CD4-positive, alpha-beta T cell treated with Interleukin-10 for 1 hour (primary cell): Measurements from ENCODE around the gene GPR62.
"Not testable (repeated sequence)": the region's sequence is repeated elsewhere in the genome, so short reads cannot be mapped to it uniquely, and the experiment has no call there.

Experiments
- DNase-seq: peaks from one replicate; pipeline ENCODE4 v3.0.0-alpha.2; 2020

Gene GPR62

DNA sequence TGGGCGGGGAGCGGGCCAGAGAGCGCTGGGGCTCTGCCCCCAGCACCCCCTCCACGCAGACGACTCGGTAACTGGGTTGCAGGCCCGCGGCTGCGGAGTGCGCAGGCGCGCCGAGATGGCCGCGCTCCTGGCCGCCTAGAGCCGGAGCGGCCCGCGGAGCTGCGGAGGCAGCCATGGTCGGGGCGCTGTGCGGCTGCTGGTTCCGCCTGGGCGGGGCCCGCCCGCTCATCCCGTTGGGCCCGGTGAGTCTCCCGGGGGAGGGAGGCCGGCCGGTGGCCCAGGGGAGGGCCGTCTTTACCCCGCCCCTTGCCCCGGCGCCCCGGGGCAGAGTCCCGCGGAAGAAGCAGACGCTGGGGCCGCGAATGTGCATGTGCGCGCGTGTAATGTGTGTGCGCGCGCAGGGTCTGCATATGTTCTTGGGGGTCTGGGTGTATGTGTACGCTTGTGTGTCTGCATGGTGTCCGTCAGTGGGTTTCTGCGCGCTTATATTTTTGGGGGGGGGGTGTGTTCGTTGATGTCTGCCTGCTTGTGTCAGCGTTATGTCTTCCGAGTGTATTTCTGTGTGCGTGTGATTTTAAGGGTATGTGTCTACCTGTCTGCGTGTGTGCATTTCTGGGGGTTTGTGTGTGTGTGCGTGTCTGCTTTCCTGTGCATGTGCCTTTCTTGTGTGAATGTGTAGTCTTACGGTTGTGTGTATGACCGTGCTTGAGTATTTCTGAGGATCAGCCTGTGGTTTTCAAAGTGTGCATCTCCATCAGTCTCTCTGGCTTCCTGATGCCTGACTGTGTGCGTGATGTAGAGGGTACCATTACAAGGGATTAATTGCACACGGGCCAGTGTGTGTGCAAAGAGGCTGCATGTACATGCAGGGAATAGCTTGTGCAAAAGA lies 20.0 kb downstream of the GPR62 start, which contains the start of gene ABHD14A:
TSS of gene ABHD14A (plus strand) at position 102 of the 889 bp plus-strand sequence. CDS start at position 174, 72 bp downstream.
- DNase-seq: peak; percentile 84

DNA sequence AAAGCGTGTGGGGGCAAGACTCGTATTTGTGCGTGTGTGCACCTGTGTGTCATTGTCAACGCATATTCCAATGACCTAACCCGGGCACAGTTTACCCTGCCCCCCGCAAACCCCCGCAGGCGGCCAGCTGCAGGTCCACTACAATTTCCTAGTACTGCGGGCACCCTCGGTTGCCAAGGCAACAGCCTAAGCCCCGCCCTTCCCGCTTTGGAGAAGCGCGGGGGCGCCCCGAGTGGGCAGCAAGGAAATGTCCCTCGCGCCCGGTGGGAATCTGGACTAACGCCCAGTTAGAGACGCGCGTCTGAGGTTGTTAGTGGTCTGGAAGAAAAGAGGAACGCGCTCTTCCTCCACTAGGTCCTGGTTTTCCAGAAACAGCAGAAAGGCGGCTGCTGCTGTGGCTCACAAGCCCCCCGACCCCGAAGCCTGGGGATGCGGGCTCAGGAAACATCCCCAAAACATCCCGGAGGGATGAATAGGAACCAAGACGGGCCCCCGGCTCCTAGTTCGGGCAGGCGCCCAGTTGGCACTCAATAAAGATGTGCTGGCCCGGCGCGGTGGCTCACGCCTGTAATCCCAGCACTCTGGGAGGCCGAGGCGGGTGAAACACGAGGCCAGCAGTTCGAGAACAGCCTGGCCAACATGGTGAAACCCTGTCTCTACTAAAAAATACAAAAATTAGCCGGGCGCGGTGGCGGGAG lies 20.8 kb downstream of the GPR62 start:
- DNase-seq: peak; percentile 42

DNA sequence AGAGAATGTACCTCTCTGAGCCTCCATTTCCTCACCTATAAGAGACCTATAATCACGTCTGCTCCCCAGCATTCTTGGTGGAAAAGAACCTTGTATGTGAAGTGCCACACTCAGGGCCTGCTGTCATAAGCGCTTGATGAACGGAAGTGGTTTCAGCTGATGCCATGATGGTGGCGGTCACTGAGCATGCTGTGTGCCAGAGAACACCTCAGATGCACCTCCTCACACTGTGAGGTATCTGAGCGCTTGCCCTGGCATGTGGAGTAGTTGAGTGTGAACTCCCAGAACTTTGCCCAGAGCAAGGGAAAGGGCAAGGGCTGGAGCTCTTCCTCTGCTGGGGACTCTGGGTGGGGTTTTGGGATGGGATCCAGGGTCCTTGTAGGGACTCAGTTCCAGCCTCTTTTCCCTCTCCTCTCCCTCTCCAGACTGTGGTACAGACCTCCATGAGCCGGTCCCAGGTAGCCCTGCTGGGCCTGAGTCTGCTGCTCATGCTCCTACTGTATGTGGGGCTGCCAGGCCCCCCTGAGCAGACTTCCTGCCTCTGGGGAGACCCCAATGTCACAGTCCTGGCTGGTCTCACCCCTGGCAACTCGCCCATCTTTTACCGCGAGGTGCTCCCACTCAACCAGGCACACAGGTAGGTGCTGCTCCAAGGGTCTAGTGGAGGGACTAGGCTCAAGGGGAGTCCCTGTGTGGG lies 22.4 kb downstream of the GPR62 start:
- peak; percentile 53 for DNase-seq

DNA sequence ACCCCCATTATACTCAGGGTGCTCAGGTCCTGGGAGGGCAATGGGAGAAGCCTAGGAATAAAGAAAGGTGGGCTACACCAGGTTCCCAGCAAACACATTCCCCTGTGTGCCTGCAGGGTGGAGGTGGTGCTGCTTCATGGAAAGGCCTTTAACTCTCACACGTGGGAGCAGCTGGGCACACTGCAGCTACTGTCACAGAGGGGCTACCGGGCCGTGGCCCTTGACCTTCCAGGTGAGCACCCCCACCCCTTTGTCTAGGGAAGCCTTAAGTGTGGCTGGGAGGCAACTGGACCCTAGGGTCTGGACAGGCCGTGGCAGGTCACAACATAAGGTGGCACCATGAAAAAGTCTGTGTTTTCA lies 22.9 kb downstream of the GPR62 start:
- DNase-seq: no peak

DNA sequence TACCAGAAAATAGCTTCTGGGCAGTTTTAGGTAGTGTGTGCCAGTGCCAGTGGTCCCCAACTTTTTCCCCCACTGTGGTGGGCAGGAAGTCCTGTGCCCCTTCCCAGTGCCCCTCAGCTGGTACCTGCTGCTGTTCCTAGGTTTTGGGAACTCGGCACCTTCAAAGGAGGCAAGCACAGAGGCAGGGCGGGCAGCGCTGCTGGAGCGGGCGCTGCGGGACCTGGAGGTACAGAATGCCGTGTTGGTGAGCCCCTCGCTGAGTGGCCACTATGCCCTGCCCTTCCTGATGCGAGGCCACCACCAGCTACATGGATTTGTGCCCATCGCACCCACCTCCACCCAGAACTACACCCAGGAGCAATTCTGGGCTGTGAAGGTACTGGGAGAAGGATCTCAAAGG lies 25.1 kb downstream of the GPR62 start:
- DNase-seq: no peak

DNA sequence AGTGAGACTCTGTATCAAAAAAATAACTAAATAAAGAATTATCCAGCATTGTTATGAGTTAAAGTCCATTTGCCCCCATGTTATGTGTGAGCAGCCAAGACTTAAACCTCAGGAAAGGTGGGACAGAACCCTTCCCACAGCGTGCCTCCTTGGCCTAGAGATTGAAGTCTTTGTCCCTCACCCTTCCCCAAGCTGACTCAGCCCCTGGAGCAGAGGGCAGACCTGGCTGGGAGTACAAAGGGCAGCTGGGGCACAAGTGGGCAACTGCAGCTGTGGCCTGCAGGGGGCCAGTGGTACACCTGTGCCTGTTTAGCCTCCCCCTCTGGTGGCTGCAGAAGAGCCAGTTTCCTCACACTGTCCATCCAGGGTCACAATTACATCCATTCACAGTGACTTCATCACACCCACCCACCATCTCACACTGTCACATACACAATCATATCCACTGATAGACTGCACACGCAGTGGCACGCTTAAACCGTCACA lies 27.2 kb downstream of the GPR62 start:
- peak; percentile 22 for DNase-seq

DNA sequence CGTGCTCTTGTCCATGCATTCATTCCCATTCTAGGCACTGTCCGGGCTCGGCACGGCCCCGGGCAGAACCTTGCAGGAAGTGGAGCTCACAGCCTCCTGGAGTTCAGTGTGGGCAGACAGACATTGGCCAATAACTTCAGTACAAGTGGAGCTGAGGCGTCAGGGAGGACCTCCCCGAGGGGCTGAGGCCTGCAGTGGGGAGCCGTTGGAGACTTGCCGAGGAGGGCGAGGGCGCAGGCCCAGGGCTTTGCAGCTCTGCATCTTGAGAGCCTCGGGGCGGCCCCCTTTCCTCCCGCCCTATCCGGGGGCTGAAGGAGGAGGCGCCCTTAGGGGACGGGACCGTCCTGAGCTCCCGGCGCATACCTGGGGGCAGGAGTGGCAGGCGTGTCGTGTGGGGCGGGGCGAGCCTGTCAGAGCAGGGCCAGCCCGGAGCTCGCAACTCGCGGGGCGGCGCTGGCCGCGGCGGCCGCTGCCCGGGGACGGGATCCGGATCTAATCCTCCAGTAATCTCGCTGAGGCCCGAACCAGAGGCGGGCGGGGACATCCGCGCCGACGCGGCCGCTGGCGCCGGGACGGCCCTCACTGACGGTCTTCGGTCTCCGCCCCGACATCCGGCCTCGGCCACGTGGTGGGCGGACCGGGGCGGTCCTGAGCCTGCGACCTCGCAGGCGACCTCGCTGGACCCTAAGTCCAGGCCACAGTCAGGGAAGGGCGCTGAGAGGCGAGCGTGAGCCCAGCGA lies 27.8 kb downstream of the GPR62 start, which contains the start of gene ACY1:
TSS of gene ACY1 (plus strand) at position 698 of the 740 bp plus-strand sequence. CDS start 530 bp downstream, outside the sequence.
- DNase-seq: peak; percentile 76

DNA sequence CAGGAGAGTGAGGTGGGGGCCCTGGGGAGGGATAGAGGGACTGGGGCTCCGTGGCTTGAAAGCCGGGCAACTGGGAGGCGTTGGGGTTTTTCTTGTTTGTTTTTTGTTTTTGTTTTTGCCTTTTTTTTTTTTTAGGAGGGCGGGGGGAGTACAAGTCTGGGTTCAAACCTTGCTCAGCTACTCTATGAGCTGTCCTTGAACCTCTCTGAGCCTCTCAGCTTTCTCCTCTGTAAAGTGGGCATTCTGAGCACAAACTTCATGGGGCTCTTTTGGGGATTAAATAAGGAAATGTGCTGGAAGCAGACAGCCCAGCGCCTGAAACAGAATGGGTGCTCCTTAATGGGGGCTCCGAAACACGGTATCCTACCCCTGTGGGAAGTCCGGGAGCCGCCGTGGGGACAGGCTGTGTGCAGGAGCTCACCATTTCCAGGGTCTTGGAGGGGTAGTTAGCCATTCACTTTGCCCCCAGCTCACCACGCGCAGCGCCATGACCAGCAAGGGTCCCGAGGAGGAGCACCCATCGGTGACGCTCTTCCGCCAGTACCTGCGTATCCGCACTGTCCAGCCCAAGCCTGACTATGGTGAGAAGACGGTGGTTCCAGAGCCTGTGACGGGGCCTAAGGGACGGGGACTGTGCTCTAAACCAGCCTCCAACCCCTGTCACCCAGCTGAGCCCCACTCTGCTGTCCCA lies 28.5 kb downstream of the GPR62 start:
- DNase-seq: no peak

DNA sequence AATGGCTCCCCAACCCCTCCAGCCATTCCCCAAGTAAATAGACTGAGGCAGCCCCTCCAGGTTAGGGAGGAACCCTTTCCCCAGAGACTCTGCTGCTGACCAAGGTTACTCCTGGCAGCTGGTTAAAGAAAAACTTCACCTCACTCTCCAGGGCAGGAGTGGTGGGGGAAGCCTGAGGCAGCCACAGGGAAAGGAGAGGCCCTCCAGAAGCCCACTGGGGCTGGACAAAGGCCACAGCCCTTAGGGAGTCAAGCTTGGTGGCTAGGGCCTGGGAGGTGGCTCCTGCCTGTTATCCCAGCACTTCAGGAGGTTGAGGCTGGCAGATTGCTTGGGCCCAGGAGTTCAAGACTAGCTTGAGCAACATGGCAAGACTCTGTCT lies 29.1 kb downstream of the GPR62 start:
- DNase-seq: no peak

DNA sequence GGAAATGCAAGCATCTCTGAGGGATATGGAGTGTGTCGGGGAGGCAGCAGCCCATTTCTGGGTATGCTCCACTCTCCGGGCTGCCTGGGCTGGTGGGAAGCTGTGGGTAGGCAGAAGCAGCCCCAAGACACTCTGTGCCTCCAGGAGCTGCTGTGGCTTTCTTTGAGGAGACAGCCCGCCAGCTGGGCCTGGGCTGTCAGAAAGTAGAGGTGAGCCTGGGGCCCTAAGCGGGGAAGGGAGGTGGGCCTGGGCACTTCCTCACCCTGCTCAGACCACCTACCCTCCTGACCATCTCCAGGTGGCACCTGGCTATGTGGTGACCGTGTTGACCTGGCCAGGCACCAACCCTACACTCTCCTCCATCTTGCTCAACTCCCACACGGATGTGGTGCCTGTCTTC lies 29.9 kb downstream of the GPR62 start:
- DNase-seq: no peak

DNA sequence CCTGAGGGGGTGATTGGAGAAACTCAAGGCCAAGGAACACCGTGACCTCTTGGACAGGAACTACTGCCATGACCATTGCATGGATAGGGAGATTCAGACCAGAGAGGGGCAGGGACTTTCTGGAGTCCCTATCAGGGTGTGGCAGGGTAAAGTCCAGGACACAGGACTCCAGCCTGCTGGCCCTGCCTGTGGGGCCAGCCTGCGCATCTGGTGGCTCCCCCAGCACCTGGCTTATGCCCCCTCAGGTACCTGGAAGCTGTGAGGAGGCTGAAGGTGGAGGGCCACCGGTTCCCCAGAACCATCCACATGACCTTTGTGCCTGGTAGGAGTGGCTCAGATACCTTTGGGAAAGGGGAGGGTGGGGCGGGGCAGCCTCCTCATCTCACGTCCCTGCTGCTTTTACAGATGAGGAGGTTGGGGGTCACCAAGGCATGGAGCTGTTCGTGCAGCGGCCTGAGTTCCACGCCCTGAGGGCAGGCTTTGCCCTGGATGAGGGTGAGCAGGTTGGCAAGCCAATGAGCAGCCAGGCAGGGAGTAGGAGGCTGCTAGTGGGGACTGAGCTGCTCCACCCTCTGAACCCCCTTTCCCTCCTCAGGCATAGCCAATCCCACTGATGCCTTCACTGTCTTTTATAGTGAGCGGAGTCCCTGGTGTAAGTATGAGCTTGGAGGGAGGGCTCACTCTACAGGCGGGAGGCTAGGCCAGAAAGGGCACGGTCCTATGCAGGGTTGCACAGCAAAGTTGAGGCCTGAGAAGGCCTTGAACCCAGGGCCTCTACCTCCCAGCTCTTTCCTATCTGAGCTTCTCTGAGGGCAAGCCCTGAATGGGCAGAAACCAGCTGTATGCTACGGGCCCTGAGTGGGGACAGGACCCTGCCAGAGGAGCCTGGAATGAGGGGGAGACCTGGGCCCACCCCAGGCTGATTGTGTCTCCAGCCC lies 31.1 kb downstream of the GPR62 start:
- no peak for DNase-seq

DNA sequence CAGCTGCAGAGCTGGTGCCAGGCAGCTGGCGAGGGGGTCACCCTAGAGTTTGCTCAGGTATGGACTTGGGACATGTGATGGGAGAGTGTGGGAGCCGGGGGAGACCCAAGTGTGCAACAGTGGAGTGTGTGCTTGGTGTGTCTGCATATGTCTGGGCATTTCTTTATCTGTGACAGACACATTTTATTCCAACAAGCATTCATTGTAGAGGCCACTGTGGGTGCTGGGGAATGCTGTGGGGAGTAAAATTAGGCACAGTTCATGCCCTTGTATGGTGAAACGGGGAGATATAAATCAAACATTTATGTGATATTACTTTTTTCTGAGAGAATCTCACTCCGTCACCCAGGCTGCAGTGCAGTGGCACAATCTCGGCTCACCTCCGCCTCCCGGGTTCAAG lies 32.4 kb downstream of the GPR62 start:
- DNase-seq: no peak

DNA sequence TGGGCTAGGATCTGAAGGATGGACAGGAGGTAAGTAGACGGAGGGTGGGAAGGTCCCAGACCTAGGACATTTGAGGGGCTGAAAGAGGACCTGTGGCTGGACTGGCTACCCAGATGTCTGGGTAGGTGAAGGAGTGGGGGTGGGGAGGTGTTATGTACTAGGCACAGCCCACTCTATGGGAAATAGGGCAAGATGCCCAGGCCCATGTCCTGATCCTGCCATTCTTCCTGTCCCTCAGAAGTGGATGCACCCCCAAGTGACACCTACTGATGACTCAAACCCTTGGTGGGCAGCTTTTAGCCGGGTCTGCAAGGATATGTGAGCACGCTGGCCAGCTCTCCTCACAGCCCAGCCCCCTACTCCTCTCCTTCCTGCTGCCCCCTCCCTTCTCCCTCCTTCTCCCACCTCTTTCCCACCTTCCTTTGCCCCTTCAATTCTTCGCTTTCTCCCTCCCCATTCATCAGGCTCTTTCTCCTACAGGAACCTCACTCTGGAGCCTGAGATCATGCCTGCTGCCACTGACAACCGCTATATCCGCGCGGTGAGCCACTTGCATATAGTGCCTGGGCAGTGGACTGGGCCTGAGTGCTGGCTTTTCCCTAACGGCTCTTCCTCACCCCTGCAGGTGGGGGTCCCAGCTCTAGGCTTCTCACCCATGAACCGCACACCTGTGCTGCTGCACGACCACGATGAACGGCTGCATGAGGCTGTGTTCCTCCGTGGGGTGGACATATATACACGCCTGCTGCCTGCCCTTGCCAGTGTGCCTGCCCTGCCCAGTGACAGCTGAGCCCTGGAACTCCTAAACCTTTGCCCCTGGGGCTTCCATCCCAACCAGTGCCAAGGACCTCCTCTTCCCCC lies 33.3 kb downstream of the GPR62 start:
- DNase-seq: no peak

DNA sequence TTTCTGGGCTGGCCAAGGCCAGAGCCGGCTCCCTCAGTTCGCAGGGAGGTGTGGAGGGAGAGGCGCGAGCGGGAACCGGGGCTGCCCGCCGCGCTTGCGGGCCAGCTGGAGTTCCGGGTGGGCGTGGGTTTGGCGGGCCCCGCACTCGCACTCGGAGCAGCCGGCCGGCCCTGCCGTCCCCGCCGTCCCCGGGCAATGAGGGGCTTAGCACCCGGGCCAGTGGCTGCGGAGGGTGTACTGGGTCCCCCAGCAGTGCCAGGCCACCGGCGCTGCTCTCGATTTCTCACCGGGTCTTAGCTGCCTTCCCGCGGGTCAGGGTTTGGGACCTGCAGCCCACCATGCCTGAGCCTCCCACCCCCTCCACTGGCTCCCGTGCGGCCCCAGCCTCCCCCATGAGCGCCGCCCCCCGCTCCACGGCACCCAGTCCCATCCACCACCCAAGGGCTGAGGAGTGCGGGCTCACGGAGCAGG lies 35.4 kb downstream of the GPR62 start:
- not testable (repeated sequence) for DNase-seq

DNA sequence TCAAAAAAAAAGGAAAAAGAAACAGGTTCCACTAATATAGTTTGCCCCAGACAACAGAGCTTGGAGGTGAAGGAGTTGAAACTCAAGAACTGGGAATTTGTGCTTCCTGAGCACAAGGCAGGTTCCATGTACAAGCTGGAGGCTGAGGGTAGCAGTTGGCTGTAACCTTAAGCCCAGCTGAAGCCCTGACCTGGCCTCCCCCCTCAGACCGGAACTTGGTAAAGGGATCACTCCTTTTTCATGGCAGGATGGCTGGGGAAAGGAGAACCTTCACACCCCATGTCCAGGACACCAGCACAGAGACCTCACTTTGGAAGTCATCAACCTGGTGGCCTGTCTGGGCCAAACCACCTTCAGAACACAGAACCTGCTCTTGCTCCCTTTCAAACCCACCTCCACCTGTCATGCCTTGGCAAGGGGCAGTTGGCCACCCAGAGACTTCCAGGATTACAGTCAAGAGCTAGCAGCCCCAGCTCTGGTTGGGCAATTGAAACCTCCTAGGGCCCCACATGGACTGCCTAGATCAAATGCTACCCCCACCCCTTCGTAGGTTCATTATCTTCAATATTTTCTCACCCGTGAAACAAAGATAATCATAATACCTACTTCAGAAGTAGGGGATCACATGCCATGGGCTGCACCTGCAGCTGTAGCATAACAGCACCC lies 37.0 kb downstream of the GPR62 start:
- no peak for DNase-seq

DNA sequence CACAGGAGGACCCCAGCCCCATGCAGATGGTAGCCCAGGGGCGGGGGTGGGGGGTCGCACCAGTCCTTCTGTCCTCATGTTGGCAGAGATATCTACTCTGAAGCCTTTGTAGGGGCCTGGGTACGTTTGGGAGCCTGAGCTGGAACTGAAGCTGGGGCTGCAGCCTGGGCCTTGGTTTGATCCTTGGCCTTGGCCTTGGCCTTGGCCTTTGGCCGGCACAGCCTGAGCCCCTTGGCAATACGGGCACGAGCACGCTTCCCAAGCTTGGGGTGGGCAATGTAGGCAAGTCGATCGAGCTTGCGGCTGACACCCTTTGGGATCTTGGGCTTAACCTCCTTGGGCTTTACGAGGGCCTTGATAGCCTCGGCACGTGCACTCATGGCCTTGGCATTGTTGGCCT lies 38.5 kb downstream of the GPR62 start:
- not testable (repeated sequence) for DNase-seq

DNA sequence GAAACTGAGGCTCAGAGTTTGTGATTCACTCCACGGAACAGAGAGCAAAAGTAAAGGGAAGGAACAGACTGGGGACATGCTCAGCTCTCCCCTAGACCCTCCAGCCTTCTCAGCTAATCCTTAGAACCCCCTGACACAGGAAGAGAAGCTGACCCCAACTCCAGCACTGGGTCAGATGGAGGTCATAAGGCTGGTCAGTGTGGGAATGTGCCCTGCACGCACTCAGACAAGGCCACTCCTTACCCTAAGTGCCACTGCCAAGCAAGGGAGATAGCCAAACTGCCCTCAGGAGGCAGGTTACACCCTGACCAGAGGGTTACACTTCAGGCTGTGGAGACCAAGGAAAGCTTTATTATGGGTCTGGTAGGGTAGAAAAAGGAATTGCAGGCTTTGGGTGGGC lies 39.3 kb downstream of the GPR62 start:
- no peak for DNase-seq

DNA sequence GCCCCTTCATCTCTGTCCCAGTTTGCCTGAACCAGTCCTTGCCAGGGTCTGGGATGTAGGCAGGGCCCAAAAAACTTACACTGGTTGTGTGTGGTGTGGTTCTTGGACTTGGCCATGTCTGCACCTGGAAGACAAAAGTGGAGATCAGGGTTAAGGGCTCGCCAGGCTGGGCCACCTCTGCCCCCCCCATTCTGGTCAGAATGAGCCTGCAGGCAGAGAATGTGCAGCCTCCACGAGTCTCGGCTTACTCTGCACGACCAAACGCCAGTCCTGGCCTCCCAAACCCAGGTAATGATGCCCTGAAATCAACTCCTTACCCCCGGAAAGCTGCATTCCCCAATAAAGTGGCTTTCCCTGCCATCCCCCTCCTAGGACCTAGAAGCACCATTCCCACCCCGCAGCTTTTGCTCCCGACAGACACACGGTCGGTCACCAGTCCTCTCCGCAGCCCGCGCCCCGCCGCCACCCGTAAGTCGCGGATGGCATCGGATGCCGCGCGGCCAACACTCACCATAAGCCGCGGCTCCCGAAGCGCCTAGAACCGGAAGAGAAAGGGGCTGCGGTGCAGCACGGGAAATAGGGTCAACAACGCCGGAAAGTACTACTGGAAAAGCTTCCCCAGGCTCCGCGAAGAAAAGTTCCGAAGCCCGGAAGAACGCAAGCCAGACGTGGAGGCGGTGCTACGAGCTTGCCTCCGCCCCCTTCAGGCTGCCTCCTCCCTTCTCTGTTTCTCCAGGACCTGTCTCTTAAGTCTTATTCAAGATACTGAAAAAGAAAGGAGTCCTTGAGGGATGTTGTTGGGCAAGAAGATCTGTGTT lies 40.4 kb downstream of the GPR62 start, which contains the start of gene RPL29:
TSS of gene RPL29 (minus strand) at position 550 of the 818 bp plus-strand sequence. CDS start at position 116, 434 bp downstream.
- peak; percentile 95 for DNase-seq
